ENCODE results near the gene PIGN.

Gene PIGN

DNA sequence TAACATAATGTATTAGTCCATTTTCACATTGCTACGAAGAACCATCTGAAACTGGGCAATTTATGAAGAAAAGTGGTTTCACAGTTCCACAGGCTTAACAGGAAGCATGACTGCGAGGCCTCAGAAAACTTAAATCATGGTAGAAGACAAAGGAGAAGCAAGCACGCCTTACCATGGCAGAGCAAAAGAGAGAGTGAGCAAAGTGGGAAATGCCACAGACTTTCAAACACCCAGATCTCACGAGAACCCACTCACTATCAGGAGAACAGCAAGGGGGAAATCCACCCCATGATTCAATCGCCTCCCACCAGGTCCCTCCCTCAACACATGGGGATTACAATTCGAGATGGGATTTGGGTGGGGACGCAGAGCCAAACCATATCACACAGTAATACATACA lies 22.5 kb downstream of the PIGN start:
- H3K27me3 Mint-ChIP-seq: no peaks in the 10 kb centered on the region
- peaks cover 8% of the 10 kb centered on the region for H3K4me1 Mint-ChIP-seq (ENCODE audit: low read depth)
- H3K27ac Mint-ChIP-seq: no peak overlapping the region
- peaks cover 8% of the 10 kb centered on the region for H3K9me3 Mint-ChIP-seq
- no peak overlapping the region for H3K4me3 Mint-ChIP-seq
- peaks cover 35% of the 10 kb centered on the region for H3K36me3 Mint-ChIP-seq (ENCODE audit: low read depth)

DNA sequence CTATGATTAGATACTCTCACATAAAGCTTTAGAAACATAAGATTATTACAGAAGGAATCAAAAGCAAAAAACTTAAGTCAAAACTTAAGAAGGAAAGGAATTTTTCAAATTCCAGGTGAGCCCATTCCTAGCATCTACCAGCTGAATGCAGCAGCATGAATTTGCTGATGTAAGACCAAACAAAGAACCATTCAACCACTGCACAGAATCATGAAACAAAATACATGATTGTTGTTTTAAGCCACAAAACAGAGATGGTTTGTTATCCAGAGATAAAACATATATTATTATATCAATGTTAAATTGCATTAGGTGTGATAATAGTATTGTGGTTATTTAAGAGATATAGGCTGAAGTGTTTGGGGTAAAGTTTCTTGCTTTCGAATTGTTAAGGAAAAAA lies 29.0 kb downstream of the PIGN start:
- no peaks in the 10 kb centered on the region for H3K27me3 Mint-ChIP-seq
- H3K9me3 Mint-ChIP-seq: no peaks in the 10 kb centered on the region

DNA sequence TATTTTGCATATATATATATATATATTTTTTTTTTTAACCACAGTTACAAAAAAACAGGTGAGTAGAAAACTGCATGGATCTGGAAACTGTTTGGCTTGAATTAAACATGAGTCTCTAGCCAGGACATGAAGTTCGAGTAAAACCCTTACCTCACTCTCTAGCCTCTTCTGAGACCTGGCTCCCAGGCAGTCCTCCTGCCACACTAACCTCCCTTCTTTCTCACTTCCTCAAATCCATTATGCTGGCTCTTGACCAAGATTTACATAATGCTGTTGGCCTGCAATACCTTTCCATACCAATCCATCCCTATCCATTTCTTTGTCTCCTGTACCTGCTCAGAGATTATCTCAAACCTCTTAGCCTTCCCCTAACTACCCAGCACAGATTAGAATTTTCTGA lies 34.0 kb downstream of the PIGN start:
- Mint-ChIP-seq H3K9me3 (no peaks in the 10 kb centered on the region), H3K27me3 (no peaks in the 10 kb centered on the region), H3K36me3 (ENCODE audit: low read depth) (peaks cover 22% of the 10 kb centered on the region), H3K4me3 (no peak overlapping the region), H3K27ac (no peak overlapping the region), H3K4me1 (ENCODE audit: low read depth) (no peaks in the 10 kb centered on the region)

More for the DNA sequence above, 29.0 kb downstream of the PIGN start:
- H3K4me3 Mint-ChIP-seq: no peak overlapping the region
- peaks cover 30% of the 10 kb centered on the region for H3K36me3 Mint-ChIP-seq (ENCODE audit: low read depth)
- H3K27ac Mint-ChIP-seq: no peak overlapping the region
- H3K4me1 Mint-ChIP-seq (ENCODE audit: low read depth): no peaks in the 10 kb centered on the region

DNA sequence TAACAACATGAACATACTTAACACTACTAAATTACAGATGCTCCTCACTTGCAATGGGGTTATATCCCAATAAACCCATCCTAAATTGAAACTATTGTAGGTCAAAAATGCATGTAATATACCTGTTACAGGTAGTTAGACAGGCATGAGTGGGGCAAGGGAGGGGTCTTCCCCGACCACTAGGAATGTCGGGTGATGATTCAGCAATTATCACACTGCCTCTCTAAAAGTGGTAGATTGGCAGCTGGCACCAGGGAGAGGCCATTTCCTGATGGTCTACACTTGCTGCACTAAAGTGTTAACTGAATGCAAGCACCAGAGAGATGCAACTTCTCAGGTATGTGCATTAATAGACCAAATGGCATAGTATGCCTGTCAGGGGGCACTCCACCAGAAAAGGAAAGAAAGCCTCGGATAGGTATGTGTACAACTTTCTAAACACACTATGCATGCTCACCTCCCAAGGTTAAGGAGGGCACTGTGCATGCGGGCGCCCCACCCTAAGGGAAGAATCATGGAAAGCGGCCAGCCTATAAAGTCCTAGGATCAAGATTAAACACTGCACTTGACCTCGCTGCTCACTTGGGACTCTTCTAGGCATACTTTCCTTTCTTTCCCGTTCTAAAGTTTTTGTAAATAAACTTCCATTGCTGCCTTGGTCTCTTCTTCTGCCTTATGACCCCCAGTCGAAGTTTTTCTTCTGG lies 35.6 kb downstream of the PIGN start:
- Mint-ChIP-seq H3K4me3 (no peak overlapping the region), H3K27ac (no peak overlapping the region), H3K27me3 (no peaks in the 10 kb centered on the region), H3K4me1 (ENCODE audit: low read depth) (no peaks in the 10 kb centered on the region), H3K9me3 (no peaks in the 10 kb centered on the region), H3K36me3 (ENCODE audit: low read depth) (peaks cover 11% of the 10 kb centered on the region)

DNA sequence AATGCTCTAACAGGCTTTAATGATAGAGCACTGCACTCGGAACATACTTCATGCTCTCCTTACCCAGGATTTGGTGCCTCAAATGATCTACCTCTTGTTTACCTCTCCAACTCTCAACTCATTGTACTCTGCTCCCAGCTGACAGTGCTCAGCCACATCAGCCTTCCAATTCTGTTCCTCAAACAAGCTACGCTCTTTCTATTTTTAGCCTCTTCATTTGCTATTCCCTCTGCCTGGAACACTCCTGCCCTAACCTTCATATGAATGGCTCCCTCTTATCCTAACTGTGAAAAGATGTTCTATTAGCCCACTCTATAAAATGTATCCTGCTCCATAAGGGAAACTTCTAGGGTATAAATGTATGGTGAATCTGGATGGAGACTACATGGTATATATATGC lies 42.5 kb downstream of the PIGN start:
- Mint-ChIP-seq H3K36me3 (ENCODE audit: low read depth) (peaks cover 15% of the 10 kb centered on the region), H3K9me3 (no peaks in the 10 kb centered on the region), H3K4me1 (ENCODE audit: low read depth) (no peaks in the 10 kb centered on the region), H3K4me3 (no peak overlapping the region), H3K27me3 (no peaks in the 10 kb centered on the region), H3K27ac (no peak overlapping the region)

DNA sequence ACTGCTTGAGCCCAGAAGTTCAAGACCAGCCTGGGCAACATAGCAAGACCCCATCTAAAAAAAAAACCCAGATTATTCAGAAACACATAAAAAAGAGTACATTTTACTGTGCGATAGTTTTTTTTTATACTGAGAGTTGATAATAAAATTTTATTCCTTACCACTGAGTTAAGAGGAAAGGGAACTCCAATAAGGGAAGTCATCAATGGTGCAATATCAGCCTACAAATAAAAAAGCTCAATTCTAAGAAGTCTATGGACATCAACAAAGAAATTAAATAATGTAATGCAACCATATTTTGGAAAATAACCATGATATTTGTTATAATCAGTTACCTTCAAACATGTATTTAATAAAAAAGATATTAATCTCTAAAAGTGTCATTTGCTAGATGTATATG lies 46.6 kb downstream of the PIGN start:
- H3K4me3 Mint-ChIP-seq: no peak overlapping the region
- H3K27me3 Mint-ChIP-seq: no peaks in the 10 kb centered on the region
- H3K27ac Mint-ChIP-seq: no peak overlapping the region
- H3K36me3 Mint-ChIP-seq (ENCODE audit: low read depth): peaks cover 10% of the 10 kb centered on the region
- H3K4me1 Mint-ChIP-seq (ENCODE audit: low read depth): no peaks in the 10 kb centered on the region
- no peaks in the 10 kb centered on the region for H3K9me3 Mint-ChIP-seq

DNA sequence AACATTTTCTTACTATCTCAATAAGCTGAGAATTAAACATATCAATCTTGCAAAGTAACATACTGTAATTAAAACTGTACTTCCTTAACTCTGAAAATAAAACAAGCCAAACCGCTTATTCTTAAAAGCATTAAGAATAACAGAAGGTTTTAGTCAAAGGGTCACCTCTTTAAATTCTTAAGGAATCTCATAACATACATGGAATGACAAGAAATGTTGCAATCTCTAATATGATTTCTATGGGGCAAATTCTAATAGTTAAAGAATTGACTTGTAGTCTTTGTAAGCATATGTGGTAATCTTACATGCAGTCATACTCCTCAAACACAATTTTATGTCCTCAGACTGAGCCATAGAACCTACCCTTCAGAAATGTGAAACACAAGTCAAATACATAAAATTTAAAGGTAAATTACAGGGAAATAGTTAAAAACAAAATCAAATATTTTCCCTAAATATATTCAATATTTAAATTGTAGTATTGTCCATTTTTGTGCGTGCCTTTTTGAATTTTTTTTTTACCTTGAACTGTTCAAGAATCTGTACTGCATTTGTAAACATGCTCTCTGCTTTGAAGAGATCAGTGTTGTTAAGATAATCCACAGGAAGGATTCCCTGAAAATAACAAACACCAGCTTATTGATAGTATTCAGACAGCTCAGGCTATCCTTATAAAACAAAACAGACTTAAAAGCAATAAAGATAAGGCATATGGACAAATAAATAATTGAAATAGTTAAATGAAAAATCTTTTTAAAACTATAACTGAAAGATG lies 48.2 kb downstream of the PIGN start:
- no peak overlapping the region for H3K27ac Mint-ChIP-seq
- no peak overlapping the region for H3K4me3 Mint-ChIP-seq
- H3K27me3 Mint-ChIP-seq: no peaks in the 10 kb centered on the region
- no peaks in the 10 kb centered on the region for H3K9me3 Mint-ChIP-seq
- no peaks in the 10 kb centered on the region for H3K4me1 Mint-ChIP-seq (ENCODE audit: low read depth)
- peaks cover 4% of the 10 kb centered on the region for H3K36me3 Mint-ChIP-seq (ENCODE audit: low read depth)

DNA sequence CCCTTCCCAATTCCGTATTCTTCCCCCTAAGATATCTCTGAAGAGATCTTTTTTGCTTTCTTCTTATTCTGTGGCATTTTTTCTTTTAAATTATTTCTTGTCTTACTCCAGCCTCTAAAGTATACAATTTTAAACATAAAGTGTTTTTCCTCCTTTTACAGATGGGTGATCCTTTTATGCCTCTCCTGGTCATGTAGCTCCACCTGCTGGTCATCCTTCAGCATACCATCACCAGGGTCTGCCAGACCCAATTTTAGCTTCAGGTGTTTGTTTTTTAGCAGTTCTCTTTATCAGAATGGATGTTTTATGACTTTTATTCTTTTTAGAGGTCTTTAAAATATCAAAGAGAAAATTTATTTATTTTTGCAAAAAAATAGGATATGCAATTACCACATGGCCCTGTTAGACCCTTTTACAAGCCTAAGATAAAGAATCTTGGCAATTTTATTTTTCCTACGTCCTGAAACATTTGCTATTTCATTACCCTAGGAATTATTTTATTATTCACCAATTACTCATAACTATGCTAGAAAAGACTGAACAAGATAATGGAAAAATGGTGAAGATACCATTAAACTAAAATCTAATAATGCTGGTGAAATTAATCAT lies 55.5 kb downstream of the PIGN start:
- Mint-ChIP-seq H3K27ac (no peak overlapping the region), H3K9me3 (no peaks in the 10 kb centered on the region), H3K4me1 (ENCODE audit: low read depth) (no peaks in the 10 kb centered on the region), H3K4me3 (no peak overlapping the region), H3K27me3 (no peaks in the 10 kb centered on the region), H3K36me3 (ENCODE audit: low read depth) (peaks cover 4% of the 10 kb centered on the region)

DNA sequence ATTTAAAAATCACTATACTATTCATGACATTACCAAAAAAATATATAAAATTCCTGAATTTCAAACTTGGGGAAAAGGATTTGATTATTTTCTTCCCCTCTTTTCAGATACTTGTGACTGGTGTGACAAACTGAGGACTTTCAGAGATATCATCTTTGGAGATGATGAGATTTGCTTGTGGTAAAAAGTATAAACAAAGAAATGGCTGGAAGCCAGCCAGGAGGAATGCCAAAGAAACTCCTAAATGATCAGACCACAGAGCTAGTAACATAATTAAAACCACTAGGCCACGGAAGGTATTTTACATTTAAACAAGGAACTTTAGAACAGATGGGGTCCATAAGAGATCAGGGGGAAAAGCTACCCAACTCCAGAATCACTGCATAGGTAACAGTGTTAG lies 58.7 kb downstream of the PIGN start:
- Mint-ChIP-seq H3K4me1 (ENCODE audit: low read depth) (no peaks in the 10 kb centered on the region), H3K4me3 (no peak overlapping the region), H3K9me3 (no peaks in the 10 kb centered on the region), H3K36me3 (ENCODE audit: low read depth) (no peaks in the 10 kb centered on the region), H3K27me3 (no peaks in the 10 kb centered on the region), H3K27ac (no peak overlapping the region)

DNA sequence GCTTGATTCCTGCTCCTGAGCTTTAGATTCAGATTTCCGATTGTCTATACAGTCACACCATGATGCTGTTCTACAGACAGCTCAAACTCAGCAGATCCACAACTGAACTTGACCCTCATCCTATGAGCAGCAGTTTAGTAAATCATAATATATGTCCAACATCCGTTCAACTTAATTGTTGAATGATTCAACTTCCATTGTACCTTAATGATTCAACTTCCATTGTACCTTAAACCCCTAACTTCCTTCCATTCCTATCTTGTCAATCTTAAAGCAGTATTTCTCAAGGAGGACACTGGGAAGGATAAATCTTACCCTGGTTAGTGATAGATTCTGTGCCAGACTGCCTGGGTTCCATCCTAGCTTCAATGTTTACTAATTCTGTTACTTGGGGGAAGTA lies 60.1 kb downstream of the PIGN start:
- Mint-ChIP-seq H3K27ac (no peak overlapping the region), H3K27me3 (no peaks in the 10 kb centered on the region), H3K4me1 (ENCODE audit: low read depth) (no peaks in the 10 kb centered on the region), H3K36me3 (ENCODE audit: low read depth) (peaks cover 3% of the 10 kb centered on the region), H3K4me3 (no peak overlapping the region), H3K9me3 (no peaks in the 10 kb centered on the region)

DNA sequence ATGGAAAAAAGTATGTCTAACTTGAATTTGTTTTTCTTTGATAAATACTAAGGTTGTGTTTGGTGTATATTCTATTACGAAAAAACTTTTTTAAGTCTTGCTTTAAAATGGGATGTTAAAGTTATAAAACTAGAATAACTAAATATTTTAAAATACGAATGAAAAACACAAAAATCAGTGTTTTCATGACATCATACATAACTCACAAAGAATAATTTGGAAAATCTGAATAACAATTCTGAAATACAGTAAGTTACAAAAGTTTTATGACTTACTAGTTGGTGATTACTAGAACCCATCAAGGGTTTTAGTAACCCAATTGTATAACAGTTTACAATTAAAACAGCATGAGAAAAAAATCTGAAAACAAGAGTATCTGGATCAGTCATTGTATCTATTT lies 61.2 kb downstream of the PIGN start:
- no peaks in the 10 kb centered on the region for H3K9me3 Mint-ChIP-seq
- peaks cover 6% of the 10 kb centered on the region for H3K36me3 Mint-ChIP-seq (ENCODE audit: low read depth)
- H3K4me3 Mint-ChIP-seq: no peak overlapping the region
- no peak overlapping the region for H3K27ac Mint-ChIP-seq
- H3K4me1 Mint-ChIP-seq (ENCODE audit: low read depth): no peaks in the 10 kb centered on the region
- H3K27me3 Mint-ChIP-seq: no peaks in the 10 kb centered on the region

DNA sequence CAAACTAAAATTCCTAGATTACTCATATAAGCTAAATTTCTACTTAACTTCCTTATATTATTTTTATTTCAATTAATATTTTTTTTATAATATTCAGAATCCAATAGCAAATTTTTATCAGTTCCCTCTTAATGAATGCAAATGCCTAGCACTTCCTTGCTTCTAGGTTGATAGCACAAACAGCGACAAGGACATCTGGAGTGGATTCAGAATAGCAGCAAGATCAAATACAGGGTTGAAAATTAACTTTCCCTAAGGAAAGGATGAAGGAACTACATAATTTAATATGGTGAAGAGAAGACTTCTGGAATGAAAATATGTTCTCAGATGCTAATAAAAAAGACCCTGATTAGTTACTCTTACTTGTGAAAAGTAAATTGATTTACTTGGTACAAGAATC lies 64.5 kb downstream of the PIGN start:
- Mint-ChIP-seq H3K4me3 (no peak overlapping the region), H3K27me3 (no peaks in the 10 kb centered on the region), H3K4me1 (ENCODE audit: low read depth) (no peaks in the 10 kb centered on the region), H3K9me3 (no peaks in the 10 kb centered on the region), H3K27ac (no peak overlapping the region), H3K36me3 (ENCODE audit: low read depth) (peaks cover 26% of the 10 kb centered on the region)

DNA sequence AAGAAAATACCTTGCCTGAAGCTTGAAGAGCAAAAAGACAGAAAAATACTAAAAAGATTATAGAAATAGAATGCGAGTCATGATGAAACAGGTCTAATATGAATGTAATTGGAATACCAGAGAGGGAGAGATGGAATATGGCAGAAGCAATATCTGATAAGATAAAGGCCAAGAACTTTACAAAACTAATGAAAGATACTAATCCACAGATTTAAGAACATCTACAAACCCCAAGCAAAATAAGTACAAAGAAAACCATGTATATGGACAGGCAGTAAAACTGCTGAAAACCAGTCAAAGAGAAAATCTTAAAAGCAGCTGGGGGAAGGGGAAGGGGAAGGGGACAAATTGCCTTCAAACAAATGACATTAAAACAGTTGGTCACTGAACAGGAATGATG lies 67.0 kb downstream of the PIGN start:
- Mint-ChIP-seq H3K9me3 (no peaks in the 10 kb centered on the region), H3K4me1 (ENCODE audit: low read depth) (no peaks in the 10 kb centered on the region), H3K27me3 (no peaks in the 10 kb centered on the region), H3K36me3 (ENCODE audit: low read depth) (peaks cover 29% of the 10 kb centered on the region), H3K4me3 (no peak overlapping the region), H3K27ac (no peak overlapping the region)

DNA sequence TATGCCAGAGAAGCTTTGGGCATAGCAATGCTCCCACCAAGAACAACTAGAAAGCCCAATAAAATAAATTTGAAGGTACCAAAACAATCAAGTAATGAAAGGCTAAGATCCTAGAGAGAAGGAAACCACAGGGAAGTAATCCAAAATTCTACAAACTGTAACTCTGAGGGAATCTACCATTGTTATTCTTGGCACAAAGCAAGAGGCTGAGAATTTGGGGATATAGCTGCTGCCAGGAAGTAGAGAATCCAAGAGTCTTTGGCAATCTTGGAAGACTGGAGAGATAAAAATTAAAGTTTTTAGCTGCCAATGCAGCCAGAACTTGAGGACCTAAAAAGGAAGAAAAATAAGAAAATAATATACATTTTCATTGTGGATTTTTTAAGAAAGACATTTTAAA lies 68.5 kb downstream of the PIGN start:
- H3K27ac Mint-ChIP-seq: no peak overlapping the region
- no peaks in the 10 kb centered on the region for H3K27me3 Mint-ChIP-seq
- no peaks in the 10 kb centered on the region for H3K9me3 Mint-ChIP-seq
- H3K36me3 Mint-ChIP-seq (ENCODE audit: low read depth): peaks cover 29% of the 10 kb centered on the region
- no peak overlapping the region for H3K4me3 Mint-ChIP-seq
- H3K4me1 Mint-ChIP-seq (ENCODE audit: low read depth): no peaks in the 10 kb centered on the region

DNA sequence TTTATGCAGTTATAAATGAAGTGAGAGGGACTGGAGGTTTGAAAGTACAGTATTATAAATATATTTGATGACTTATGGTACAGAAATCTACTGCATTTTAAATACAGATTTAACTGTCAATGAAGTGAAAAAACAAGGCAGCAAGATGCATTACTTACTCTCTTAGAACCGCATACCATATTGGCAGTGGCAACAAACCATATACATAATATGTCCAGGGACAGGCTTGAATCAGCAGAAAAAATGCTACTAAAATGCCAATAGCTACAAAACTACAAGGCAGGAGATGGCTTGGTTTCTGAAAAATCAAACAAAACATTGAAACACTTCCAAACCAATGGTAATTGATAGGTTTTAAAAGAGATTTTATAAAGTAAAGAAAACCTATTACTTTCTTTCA lies 77.2 kb downstream of the PIGN start:
- no peaks in the 10 kb centered on the region for H3K9me3 Mint-ChIP-seq
- peaks cover 15% of the 10 kb centered on the region for H3K36me3 Mint-ChIP-seq (ENCODE audit: low read depth)
- H3K4me3 Mint-ChIP-seq: no peak overlapping the region
- H3K27me3 Mint-ChIP-seq: no peaks in the 10 kb centered on the region
- no peak overlapping the region for H3K27ac Mint-ChIP-seq
- H3K4me1 Mint-ChIP-seq (ENCODE audit: low read depth): no peaks in the 10 kb centered on the region

Measured in stimulated activated naive CD8-positive, alpha-beta T cell treated with anti-CD3 and anti-CD28 coated beads, Interleukin-15, Interleukin-2, amounts not matched to agents 100 ng/mL and 50 ng/mL, for 24 hours (primary cell).